Activated naive CD8-positive, alpha-beta T cell treated with anti-CD3 and anti-CD28 coated beads, Interleukin-2, amount 10 ng/mL, durations not matched to agents 7 days and 5 days (primary cell): ENCODE measurements around the gene CACNA1C. TPM values are rescaled to one million over a fixed set of nuclear protein-coding genes. Genes with fewer than 3 reads are reported as not detected.

ENCODE experiments used
- ATAC-seq: fragments of 150-1000 bp; cut with Tn5 transposase; one replicate; pipeline ENCODE4 v1.10.0; 2021; ENCODE audit warnings: low read depth, moderate library complexity
- POLR2A ChIA-PET: fragments of 350-600 bp; sonication (Branson Sonifier 250); formaldehyde crosslinking; loops from one replicate; lab custom pipeline; 2021; ENCODE audit warnings: antibody characterized with exemption; lab: Charles Lee
- DNase-seq: peaks from one replicate; pipeline ENCODE4 v3.0.0; 2021
- H3K27ac Mint-ChIP-seq: one replicate; pipeline ENCODE4 v1.8.0; 2022; ENCODE audit warnings: mild to moderate bottlenecking, mixed read lengths
- H3K27me3 Mint-ChIP-seq: one replicate; pipeline ENCODE4 v1.8.0; 2022; ENCODE audit warnings: mild to moderate bottlenecking, moderate library complexity, mixed read lengths
- H3K36me3 Mint-ChIP-seq: one replicate; pipeline ENCODE4 v1.8.0; 2021; ENCODE audit warnings: mild to moderate bottlenecking, mixed read lengths
- H3K4me1 Mint-ChIP-seq: one replicate; pipeline ENCODE4 v1.8.0; 2021; ENCODE audit warnings: mixed read lengths
- H3K4me3 Mint-ChIP-seq: one replicate; pipeline ENCODE4 v1.8.0; 2022; ENCODE audit warnings: mild to moderate bottlenecking, moderate library complexity, mixed read lengths
- H3K9me3 Mint-ChIP-seq: one replicate; pipeline ENCODE4 v1.8.0; 2021; ENCODE audit warnings: mixed read lengths
- total RNA-seq, 2 experiments: library from RNA; stranded (reverse); gene quantifications; one replicate each; pipeline ENCODE4 v1.2.3, GENCODE V29; 2021

The CACNA1C gene
- total RNA-seq, 2 experiments from 2014 or later = 0.11 to 0.14 TPM

DNA sequence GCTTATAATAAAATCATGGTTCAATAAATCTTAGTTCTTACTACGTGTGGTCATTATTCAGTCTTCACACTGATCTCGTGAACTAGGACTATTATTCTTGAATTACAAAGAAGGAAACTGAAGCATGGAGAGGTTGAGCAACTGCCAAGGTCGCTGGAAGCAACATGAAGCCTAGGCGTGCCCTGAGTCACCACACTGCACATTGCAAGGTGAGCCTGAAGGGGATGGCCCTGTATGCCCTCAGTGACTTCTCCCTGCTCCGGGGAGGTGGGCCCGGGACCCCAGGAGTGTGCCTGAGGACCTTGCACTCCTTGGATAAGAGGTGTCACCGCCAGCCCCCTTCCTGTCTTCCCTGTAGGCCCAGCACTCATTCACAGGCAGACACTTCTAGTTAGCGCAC lies 161.6 kb downstream of the CACNA1C start:
- Mint-ChIP-seq H3K4me3 (no peak overlapping the region), H3K27ac (no peak overlapping the region), H3K9me3 (no peaks in the 10 kb centered on the region), H3K4me1 (no peaks in the 10 kb centered on the region), H3K36me3 (no peaks in the 10 kb centered on the region), H3K27me3 (peaks cover 4% of the 10 kb centered on the region)
- POLR2A ChIA-PET = no interaction called here
- no peak for ATAC-seq
- no peak for DNase-seq

DNA sequence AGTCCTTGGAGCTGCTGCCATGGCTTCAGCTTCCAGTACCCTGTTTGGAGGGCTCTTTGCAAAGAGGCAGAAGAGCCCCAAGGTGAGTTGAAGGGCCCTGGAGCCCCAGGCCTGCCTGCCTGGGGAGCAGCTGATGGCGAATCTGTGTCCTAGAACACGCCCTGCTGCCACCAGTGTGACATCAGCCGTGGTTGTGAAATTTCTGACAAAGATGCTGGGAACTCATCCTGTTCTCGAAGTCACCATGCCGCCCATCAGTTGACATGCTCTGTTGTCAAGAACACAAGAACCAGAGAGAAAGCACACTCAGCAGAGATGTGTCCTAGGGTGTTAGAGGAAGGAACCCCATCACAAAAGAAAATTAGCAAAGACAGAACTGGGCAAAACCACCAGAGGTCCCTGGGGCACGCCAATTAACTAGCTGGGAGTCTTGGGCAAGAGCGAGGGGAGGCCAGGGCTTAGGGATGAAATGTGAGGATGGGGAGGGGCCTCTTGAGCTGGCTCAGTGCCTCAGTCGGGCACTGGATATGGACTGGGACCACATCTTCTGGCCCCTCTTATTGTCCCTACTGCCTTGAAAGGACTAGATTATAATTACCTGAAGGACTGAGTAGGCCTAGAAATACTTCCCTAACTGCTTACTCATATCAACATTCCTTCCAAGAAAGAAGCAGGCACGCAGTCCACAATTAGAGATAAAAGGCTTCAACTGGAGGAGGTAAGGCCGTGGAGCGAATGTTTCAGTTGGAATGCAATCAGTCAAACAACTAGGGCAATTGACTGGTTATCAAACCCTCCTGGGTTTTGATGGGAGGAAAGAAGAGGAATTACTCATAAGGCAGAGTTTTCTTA lies 163.1 kb downstream of the CACNA1C start:
- POLR2A ChIA-PET = no interaction called here
- no peak for ATAC-seq

GRCh38 chr12:2218706-2219105 lies 165.9 kb downstream of the CACNA1C start:
- Mint-ChIP-seq H3K4me1 (no peaks in the 10 kb centered on the region), H3K27me3 (peaks cover 2% of the 10 kb centered on the region), H3K4me3 (no peak overlapping the region), H3K36me3 (no peaks in the 10 kb centered on the region), H3K9me3 (no peaks in the 10 kb centered on the region), H3K27ac (no peak overlapping the region)
- POLR2A ChIA-PET = no interaction called here
- ATAC-seq = no peak
- no peak for DNase-seq

More for the DNA sequence above, 163.1 kb downstream of the CACNA1C start:
- DNase-seq = no peak
- Mint-ChIP-seq H3K36me3 (no peaks in the 10 kb centered on the region), H3K27ac (no peak overlapping the region), H3K9me3 (no peaks in the 10 kb centered on the region), H3K4me3 (no peak overlapping the region), H3K4me1 (no peaks in the 10 kb centered on the region), H3K27me3 (peaks cover 5% of the 10 kb centered on the region)

DNA sequence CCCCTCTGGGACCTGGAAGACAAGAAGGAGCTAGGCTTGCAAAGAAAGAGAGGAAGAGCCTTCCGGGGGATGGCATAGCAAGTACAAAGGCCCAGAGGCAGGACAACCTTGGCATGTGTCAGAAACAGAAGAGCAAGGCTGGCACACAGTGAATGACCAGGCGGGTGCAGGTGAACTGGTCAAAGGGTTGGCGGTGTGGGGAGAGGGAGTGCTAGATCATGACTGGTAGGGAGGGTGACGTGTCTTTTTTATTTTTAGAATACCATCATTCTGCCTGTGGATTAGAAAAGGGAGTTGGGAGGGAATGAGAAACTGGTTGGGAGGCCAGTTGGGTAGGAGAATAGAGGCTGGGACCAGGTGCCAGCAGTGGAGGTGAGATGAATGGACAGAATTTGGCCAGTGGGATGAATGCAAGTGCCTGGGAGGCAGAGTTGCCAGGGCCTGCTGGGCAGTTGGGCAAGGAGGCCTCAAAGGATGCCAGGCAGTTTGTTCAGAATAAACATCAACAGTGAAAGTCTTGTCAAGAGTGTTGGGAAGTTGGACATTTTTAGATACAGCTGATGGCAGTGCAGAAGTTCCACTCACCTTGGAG lies 168.3 kb downstream of the CACNA1C start:
- DNase-seq = no peak
- H3K36me3 Mint-ChIP-seq = no peaks in the 10 kb centered on the region
- H3K9me3 Mint-ChIP-seq = no peaks in the 10 kb centered on the region
- no peak for ATAC-seq
- no peak overlapping the region for H3K27ac Mint-ChIP-seq
- no peaks in the 10 kb centered on the region for H3K4me1 Mint-ChIP-seq
- POLR2A ChIA-PET = no interaction called here
- H3K27me3 Mint-ChIP-seq = peaks cover 5% of the 10 kb centered on the region
- H3K4me3 Mint-ChIP-seq = no peak overlapping the region

- POLR2A ChIA-PET = no interaction called here
- H3K4me3 Mint-ChIP-seq = no peak overlapping the region
- H3K27ac Mint-ChIP-seq = no peak overlapping the region
- H3K36me3 Mint-ChIP-seq = no peaks in the 10 kb centered on the region
- H3K9me3 Mint-ChIP-seq = no peaks in the 10 kb centered on the region
- H3K27me3 Mint-ChIP-seq = peaks cover 10% of the 10 kb centered on the region
- H3K4me1 Mint-ChIP-seq = no peaks in the 10 kb centered on the region
- ATAC-seq (no peak), DNase-seq (no peak)
These were observed 169.9 kb downstream of the CACNA1C start for GRCh38 chr12:2222691-2223090.

DNA sequence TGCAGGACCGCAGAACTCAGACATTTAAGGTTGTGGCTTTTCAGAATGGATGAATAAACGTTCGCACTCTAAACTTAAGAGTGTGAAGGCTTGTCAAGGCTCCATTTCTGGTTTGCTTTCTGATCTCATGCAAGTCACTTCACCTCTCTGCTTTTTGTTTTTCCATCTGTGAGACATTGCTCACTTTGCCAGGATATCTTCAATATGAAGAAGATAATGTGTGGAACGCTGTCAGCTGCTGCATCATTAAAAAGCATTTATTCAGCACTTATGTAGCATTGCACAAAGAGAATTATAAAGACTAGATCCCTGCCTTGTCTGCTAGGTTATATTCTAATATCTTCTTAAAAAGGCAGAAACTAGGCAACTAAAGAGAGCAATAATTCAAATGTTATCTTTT lies 172.2 kb downstream of the CACNA1C start:
- H3K4me1 Mint-ChIP-seq = no peaks in the 10 kb centered on the region
- H3K27me3 Mint-ChIP-seq = peaks cover 12% of the 10 kb centered on the region
- ATAC-seq (no peak), DNase-seq (no peak)
- H3K36me3 Mint-ChIP-seq = no peaks in the 10 kb centered on the region
- H3K4me3 Mint-ChIP-seq = no peak overlapping the region
- no peak overlapping the region for H3K27ac Mint-ChIP-seq
- POLR2A ChIA-PET = no interaction called here
- H3K9me3 Mint-ChIP-seq = no peaks in the 10 kb centered on the region

- POLR2A ChIA-PET = no interaction called here
- no peak overlapping the region for H3K4me3 Mint-ChIP-seq
- H3K27ac Mint-ChIP-seq = no peak overlapping the region
- DNase-seq (no peak), ATAC-seq (no peak)
- H3K27me3 Mint-ChIP-seq = peaks cover 12% of the 10 kb centered on the region
- no peaks in the 10 kb centered on the region for H3K36me3 Mint-ChIP-seq
- no peaks in the 10 kb centered on the region for H3K4me1 Mint-ChIP-seq
- no peaks in the 10 kb centered on the region for H3K9me3 Mint-ChIP-seq
These were observed 172.9 kb downstream of the CACNA1C start for GRCh38 chr12:2225696-2226095.

DNA sequence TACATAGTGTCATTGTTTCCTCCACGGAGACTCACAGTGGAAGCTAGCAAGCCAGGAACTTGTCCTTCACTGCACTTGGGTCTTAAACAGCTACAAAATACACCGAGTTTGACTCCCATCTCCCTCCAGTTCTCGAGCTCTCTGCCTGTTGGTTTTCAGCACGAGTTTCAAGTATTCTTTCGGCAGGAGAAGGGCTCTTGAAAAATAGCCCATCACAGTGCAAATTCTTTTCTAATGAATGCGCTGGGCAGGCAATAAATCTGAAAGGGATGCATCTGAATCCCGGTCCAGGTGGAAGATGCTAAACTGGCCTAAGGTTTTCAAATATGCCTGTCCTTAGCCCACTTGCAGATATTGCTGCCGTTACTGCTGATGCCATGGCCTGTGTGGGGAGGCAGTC lies 173.9 kb downstream of the CACNA1C start:
- Mint-ChIP-seq H3K4me1 (no peaks in the 10 kb centered on the region), H3K36me3 (no peaks in the 10 kb centered on the region), H3K27me3 (peaks cover 17% of the 10 kb centered on the region), H3K4me3 (no peak overlapping the region), H3K27ac (no peak overlapping the region), H3K9me3 (no peaks in the 10 kb centered on the region)
- no peak for DNase-seq
- ATAC-seq = no peak
- POLR2A ChIA-PET = no interaction called here

GRCh38 chr12:2227360-2227759 lies 174.6 kb downstream of the CACNA1C start:
- Mint-ChIP-seq H3K27me3 (peaks cover 17% of the 10 kb centered on the region), H3K27ac (no peak overlapping the region), H3K4me3 (no peak overlapping the region), H3K36me3 (no peaks in the 10 kb centered on the region), H3K9me3 (no peaks in the 10 kb centered on the region), H3K4me1 (no peaks in the 10 kb centered on the region)
- POLR2A ChIA-PET = no interaction called here
- ATAC-seq (no peak), DNase-seq (no peak)

GRCh38 chr12:2228535-2228934 lies 175.7 kb downstream of the CACNA1C start:
- no peak overlapping the region for H3K4me3 Mint-ChIP-seq
- POLR2A ChIA-PET = no interaction called here
- no peaks in the 10 kb centered on the region for H3K9me3 Mint-ChIP-seq
- H3K27ac Mint-ChIP-seq = no peak overlapping the region
- H3K36me3 Mint-ChIP-seq = no peaks in the 10 kb centered on the region
- peaks cover 23% of the 10 kb centered on the region for H3K27me3 Mint-ChIP-seq
- ATAC-seq (no peak), DNase-seq (no peak)
- no peaks in the 10 kb centered on the region for H3K4me1 Mint-ChIP-seq

DNA sequence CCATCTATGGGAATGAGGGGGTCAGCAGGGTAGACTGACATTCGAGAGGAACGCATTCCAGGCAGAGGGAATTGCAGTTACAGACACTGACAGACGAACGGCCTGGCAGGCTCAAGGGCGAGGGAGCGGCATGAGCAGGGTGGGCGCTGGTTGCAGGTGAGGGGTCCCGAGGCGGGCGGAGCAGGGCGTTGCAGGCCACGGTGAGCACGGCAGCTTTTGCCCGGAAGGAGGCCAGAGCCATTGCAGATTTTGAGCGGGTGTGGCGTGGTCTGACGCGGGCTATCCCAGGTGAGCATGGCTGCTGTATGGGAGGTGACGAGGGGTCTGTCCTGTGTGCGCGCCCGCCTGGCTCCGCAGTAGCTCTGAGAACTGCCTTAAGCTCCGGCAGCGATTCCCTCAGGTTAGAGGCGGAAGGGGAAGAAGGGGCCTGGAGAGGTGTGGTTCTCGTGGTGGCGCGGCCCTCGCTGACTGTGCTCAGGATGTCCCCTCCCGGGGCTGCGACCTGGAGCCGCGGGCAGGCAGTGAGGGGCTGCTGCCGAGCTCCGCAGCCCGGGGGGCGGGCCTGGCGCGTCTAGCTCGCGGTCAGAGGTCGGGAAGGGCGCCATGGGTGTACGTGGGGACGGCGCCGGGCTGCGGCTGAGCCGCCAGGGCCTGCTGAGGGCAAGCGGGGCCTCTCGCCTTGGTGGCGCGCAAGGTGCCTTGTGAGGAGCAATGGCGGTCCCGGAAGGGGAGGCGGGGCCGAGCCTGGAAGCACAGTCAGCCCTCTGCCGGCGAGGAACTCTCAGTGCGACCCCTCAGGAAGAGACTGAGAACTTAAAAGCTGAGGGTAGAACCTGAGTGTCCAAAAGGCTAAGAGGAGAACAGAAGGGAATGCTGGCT lies 177.1 kb downstream of the CACNA1C start:
- Mint-ChIP-seq H3K4me3 (no peak overlapping the region), H3K27me3 (peaks cover 19% of the 10 kb centered on the region), H3K9me3 (no peaks in the 10 kb centered on the region), H3K4me1 (no peaks in the 10 kb centered on the region), H3K27ac (no peak overlapping the region), H3K36me3 (no peaks in the 10 kb centered on the region)
- DNase-seq = no peak
- no peak for ATAC-seq
- POLR2A ChIA-PET = no interaction called here

DNA sequence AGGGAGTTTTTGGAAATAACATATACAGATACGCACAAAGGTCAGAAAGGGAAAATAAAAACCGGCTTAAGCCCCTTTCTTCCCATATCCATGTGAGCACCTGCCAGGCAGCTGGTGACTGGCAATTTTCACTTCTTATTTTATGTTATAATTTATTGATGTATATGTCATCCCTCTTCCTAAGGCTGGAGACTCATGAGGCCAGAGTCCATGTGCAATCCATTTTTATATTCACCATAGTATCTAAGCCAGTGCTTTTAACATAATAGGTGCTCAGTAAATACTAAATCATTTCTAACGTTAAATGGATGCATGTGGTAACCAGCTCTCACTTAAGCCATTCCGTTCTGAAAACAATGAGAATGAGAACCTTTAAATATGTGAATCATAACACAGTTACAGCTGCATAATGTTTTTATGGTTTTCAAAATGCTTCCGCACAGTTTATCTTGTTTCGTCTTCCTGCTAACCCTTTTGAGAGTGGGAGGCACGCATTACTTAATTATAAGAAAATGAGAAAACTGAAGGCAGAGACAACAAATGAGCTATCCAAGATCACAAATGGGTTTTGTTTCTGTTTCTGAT lies 178.3 kb downstream of the CACNA1C start:
- POLR2A ChIA-PET = no interaction called here
- Mint-ChIP-seq H3K4me3 (no peak overlapping the region), H3K27ac (no peak overlapping the region), H3K36me3 (no peaks in the 10 kb centered on the region), H3K27me3 (peaks cover 19% of the 10 kb centered on the region), H3K4me1 (no peaks in the 10 kb centered on the region), H3K9me3 (no peaks in the 10 kb centered on the region)
- no peak for DNase-seq
- no peak for ATAC-seq

DNA sequence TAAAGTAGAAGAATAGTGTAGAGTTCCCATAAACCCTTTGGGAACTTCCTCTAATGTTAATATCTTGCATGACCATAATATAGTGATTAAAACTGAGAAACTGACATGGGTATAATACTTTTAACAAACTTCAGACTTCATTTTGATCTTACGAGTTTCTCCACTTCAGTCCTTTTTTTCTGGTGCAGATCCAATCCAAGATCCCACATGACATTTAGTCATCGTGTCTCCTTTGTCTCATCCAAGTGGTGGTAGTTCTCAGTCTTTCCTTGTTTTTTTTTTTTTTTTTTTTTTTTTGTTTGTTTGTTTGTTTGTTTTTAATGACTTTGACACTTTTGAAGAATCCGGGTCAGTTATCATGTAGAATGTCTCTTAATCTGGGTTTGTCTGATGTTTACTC lies 179.2 kb downstream of the CACNA1C start:
- no peak overlapping the region for H3K27ac Mint-ChIP-seq
- POLR2A ChIA-PET = no interaction called here

More for the DNA sequence above, 179.2 kb downstream of the CACNA1C start:
- H3K27me3 Mint-ChIP-seq = peaks cover 18% of the 10 kb centered on the region
- H3K4me1 Mint-ChIP-seq = no peaks in the 10 kb centered on the region
- ATAC-seq (no peak), DNase-seq (no peak)
- H3K4me3 Mint-ChIP-seq = no peak overlapping the region
- no peaks in the 10 kb centered on the region for H3K9me3 Mint-ChIP-seq
- H3K36me3 Mint-ChIP-seq = no peaks in the 10 kb centered on the region
